Spleen (tissue), 11 donors: ENCODE results near the gene UBAP2. TPM values are rescaled to one million over a fixed set of nuclear protein-coding genes. Genes with fewer than 3 reads are reported as not detected.

Source experiments
- DNase-seq: peaks from one replicate; pipeline ENCODE4 v3.0.0-alpha.2; 2020
- H3K27ac ChIP-seq, 8 donors: fragments of 200-600 bp; sonication (generic) in 7 of 8; 1 replicate in 4 of 8; 2 replicates in 4 of 8; pipeline versions ENCODE4 v1.5.0 to v1.8.0; 2016 to 2021; ENCODE audit warnings: inconsistent platforms in 4 of 8, mild to moderate bottlenecking in 4 of 8, moderate library complexity in 1 of 8
- H3K27me3 ChIP-seq, 7 donors: fragments of 200-600 bp; sonication (generic) in 6 of 7; replicated peaks in 1 of 7; 1 replicate in 4 of 7; 2 replicates in 3 of 7; pipeline versions ENCODE4 v1.5.0 to v1.8.0; 2016 to 2021; ENCODE audit warnings: inconsistent platforms in 3 of 7, mild to moderate bottlenecking in 1 of 7
- H3K36me3 ChIP-seq, 6 donors: fragments of 200-600 bp; sonication (generic) in 5 of 6; 1 replicate in 4 of 6; 2 replicates in 2 of 6; pipeline versions ENCODE4 v1.5.0 to v1.8.0; 2016 to 2021; ENCODE audit warnings: inconsistent platforms in 2 of 6
- H3K4me1 ChIP-seq, 6 donors: fragments of 200-600 bp; sonication (generic) in 5 of 6; 1 replicate in 3 of 6; 2 replicates in 3 of 6; pipeline versions ENCODE4 v1.5.0 to v1.8.0; 2016 to 2021; ENCODE audit warnings: inconsistent platforms in 3 of 6
- H3K4me3 ChIP-seq, 8 donors: fragments of 200-600 bp; sonication (generic) in 7 of 8; 1 replicate in 4 of 8; 2 replicates in 4 of 8; pipeline versions ENCODE4 v1.5.0 to v1.8.0; 2016 to 2021; ENCODE audit warnings: inconsistent platforms in 4 of 8, mild to moderate bottlenecking in 4 of 8, moderate library complexity in 2 of 8
- H3K9me3 ChIP-seq, 8 donors: fragments of 200-600 bp; sonication (generic) in 7 of 8; 1 replicate in 4 of 8; 2 replicates in 4 of 8; pipeline versions ENCODE4 v1.5.0 to v1.8.0; 2016 to 2021; ENCODE audit warnings: inconsistent platforms in 4 of 8
- CTCF ChIP-seq, 11 experiments: fragments of 200-600 bp in 7 of 11; fragments of 450-650 bp in 4 of 11; sonication (generic) in 4 of 11; IDR thresholded peaks in 8 of 11; conservative IDR thresholded peaks in 3 of 11; 1 replicate in 7 of 11; 2 replicates in 4 of 11; pipeline versions ENCODE4 v1.4.0 to v1.8.0; 2016 to 2021; ENCODE audit warnings: antibody characterized with exemption in 11 of 11, inconsistent platforms in 4 of 11, mild to moderate bottlenecking in 1 of 11
- POLR2A ChIP-seq, 3 donors: fragments of 450-650 bp; IDR thresholded peaks; one replicate each; pipeline ENCODE4 v1.5.1; 2017; ENCODE audit warnings: antibody characterized with exemption in 3 of 3, mild to moderate bottlenecking in 1 of 3
- POLR2AphosphoS5 ChIP-seq, 3 donors: sonication (generic); formaldehyde crosslinking; IDR thresholded peaks; one replicate each; pipeline ENCODE4 v1.5.1; 2017; ENCODE audit warnings: antibody characterized with exemption in 3 of 3
- WGBS, 5 donors: extraction: QIAGEN DNeasy Blood & Tissue Kit in 3 of 5; methylation state at CpG; one replicate each; pipeline versions ENCODE4 v1.1.5 to v1.1.7; 2013 to 2018; 5-methylcytosine and 5-hydroxymethylcytosine counted together
- intact Hi-C: fragments of 100-400 bp; cut with DNase I; formaldehyde crosslinking; loops from one replicate; pipeline ENCODE4 v1.15.0; 2023; ENCODE audit warnings: low total_unique reads
- polyA plus RNA-seq, 3 donors: library from polyadenylated mRNA; stranded (reverse); fragments of 200-250 nt; gene quantifications; one replicate each; pipeline ENCODE4 v1.2.1, GENCODE V29; 2013
- total RNA-seq, 7 donors: library from RNA; depleted of rRNA in 3 of 7; stranded (reverse); fragments of >200 nt in 3 of 7; fragmentation: NEBNext Ultra II Directional in 4 of 7; extraction: Animal tissue kit (Norgen Biotek cat#: 25700) in 4 of 7; gene quantifications; one replicate each; pipeline versions ENCODE4 v1.1.0 to v1.2.1, GENCODE V29; 2016 to 2021
- donor health status: healthy with polysubstance abuse.
- donor health status: DM: no; HTN: no; CAD: no; lungs with moderate emphysema.
- donor health status: DM: no; HTN: no; CAD: no.
- donor health status: Bipolar disorder and iron deficiency.
- donor health status: healthy.
- donor health status: DM: no; HTN: no; CAD: no.
- donor health status: DM: yes; HTN: yes; CAD: no.

The UBAP2 gene
- total and polyA plus RNA-seq, 10 donors: 7.0 to 30.8 (median 23.5) TPM

- TF ChIP-seq POLR2AphosphoS5 (IDR thresholded peaks at IDR 0.05) (no peak), CTCF (IDR thresholded peaks at IDR 0.05 in 8 of 11, conservative IDR thresholded peaks at IDR 0.05 in 3 of 11) (no peak), POLR2A (IDR thresholded peaks at IDR 0.05) (no peak)
- 90 to 100% (median 94%) methylated on average over 1 of the region's 1 CpG for WGBS, 5 donors
These were observed 143.6 kb downstream of the UBAP2 start for GRCh38 chr9:33905137-33905536.

GRCh38 chr9:33903157-33903780 lies 145.4 kb downstream of the UBAP2 start:
- no peak for DNase-seq
- Histone ChIP-seq H3K27ac (no peak overlapping the region), H3K36me3 (peaks cover 0 to 67% (median 27%) of the 10 kb centered on the region in 6 donors), H3K4me3 (no peak overlapping the region), H3K9me3 (no peaks in the 10 kb centered on the region), H3K27me3 (no peaks in the 10 kb centered on the region), H3K4me1 (peaks cover 0 to 21% (median 0%) of the 10 kb centered on the region in 6 donors)
- TF ChIP-seq POLR2A (IDR thresholded peaks at IDR 0.05): no peak
- no peak for TF ChIP-seq POLR2AphosphoS5 (IDR thresholded peaks at IDR 0.05)
- TF ChIP-seq CTCF (IDR thresholded peaks at IDR 0.05 in 8 of 11, conservative IDR thresholded peaks at IDR 0.05 in 3 of 11): no peak
- intact Hi-C loops: no loop called here
- 62 to 75% (median 68%) methylated on average over 4 of the region's 4 CpGs for WGBS, 5 donors

More at GRCh38 chr9:33905137-33905536, 143.6 kb downstream of the UBAP2 start:
- H3K36me3 ChIP-seq: peaks cover 0 to 58% (median 18%) of the 10 kb centered on the region in 6 donors
- no peaks in the 10 kb centered on the region for H3K9me3 ChIP-seq
- DNase-seq: no peak
- no peaks in the 10 kb centered on the region for H3K27me3 ChIP-seq
- peaks cover 0 to 21% (median 0%) of the 10 kb centered on the region in 6 donors for H3K4me1 ChIP-seq
- intact Hi-C loops: no loop called here
- H3K27ac ChIP-seq: no peak overlapping the region
- no peak overlapping the region for H3K4me3 ChIP-seq

- intact Hi-C loops: no loop called here
- H3K4me3 ChIP-seq: no peak overlapping the region
- no peaks in the 10 kb centered on the region for H3K27me3 ChIP-seq
- TF ChIP-seq POLR2A (IDR thresholded peaks at IDR 0.05): no peak
- no peak for TF ChIP-seq CTCF (IDR thresholded peaks at IDR 0.05 in 8 of 11, conservative IDR thresholded peaks at IDR 0.05 in 3 of 11)
- TF ChIP-seq POLR2AphosphoS5 (IDR thresholded peaks at IDR 0.05): no peak
- no peaks in the 10 kb centered on the region for H3K9me3 ChIP-seq
- peaks cover 0 to 45% (median 8%) of the 10 kb centered on the region in 6 donors for H3K36me3 ChIP-seq
- no peak overlapping the region for H3K27ac ChIP-seq
- peaks cover 0 to 9% (median 0%) of the 10 kb centered on the region in 6 donors for H3K4me1 ChIP-seq
- DNase-seq: no peak
These were observed 154.4 kb downstream of the UBAP2 start for GRCh38 chr9:33894316-33894715.

- Histone ChIP-seq H3K4me3 (no peak overlapping the region), H3K27ac (no peak overlapping the region), H3K27me3 (no peaks in the 10 kb centered on the region), H3K4me1 (peaks cover 0 to 9% (median 0%) of the 10 kb centered on the region in 6 donors), H3K9me3 (no peaks in the 10 kb centered on the region), H3K36me3 (peaks cover 0 to 45% (median 6%) of the 10 kb centered on the region in 6 donors)
- TF ChIP-seq POLR2AphosphoS5 (IDR thresholded peaks at IDR 0.05) (no peak), CTCF (IDR thresholded peaks at IDR 0.05 in 8 of 11, conservative IDR thresholded peaks at IDR 0.05 in 3 of 11) (no peak), POLR2A (IDR thresholded peaks at IDR 0.05) (no peak)
- no peak for DNase-seq
- intact Hi-C loops: no loop called here
These were observed 154.8 kb downstream of the UBAP2 start for GRCh38 chr9:33893861-33894260.
